Epithelial cell of esophagus (primary cell): ENCODE results near the gene LARP4B.

Experiments
- DNase-seq: peaks from one replicate; pipeline ENCODE4 v3.0.0; 2010; ENCODE audit warnings: low read depth
- H3K4me3 ChIP-seq: 2 replicates; pipeline ENCODE4 v1.5.1; 2011; ENCODE audit warnings: mild to moderate bottlenecking, low read length, control low read depth
- TF ChIP-seq, protein P1 (sequence below): IDR thresholded peaks from 2 replicates; pipeline ENCODE4 v1.5.1; 2011; ENCODE audit warnings: low read depth, mild to moderate bottlenecking, low read length, control low read depth, inconsistent platforms; ENCODE audit not compliant: insufficient read depth; ENCODE audit errors: missing control alignments

The LARP4B gene

DNA sequence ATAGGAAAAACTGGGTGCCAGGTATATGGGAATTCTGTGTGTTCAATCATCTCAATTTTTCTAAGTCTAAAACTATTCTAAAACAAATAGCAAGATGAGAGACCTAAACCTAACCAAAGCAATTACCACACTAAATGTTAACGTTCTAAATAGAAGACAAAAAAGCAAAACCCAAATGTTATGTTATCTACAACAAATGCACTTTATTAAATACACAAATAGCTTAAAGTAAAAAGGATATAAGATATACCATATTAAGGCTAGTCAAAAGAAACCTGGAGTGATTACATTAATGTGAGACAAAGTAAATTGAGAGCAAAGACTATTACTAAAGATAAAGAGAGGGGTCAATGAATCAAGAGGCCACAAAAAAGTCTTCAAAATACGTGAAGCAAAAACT is 81.4 kb downstream of the LARP4B start:
- no peak overlapping the region for H3K4me3 ChIP-seq
- DNase-seq = no peak
- TF ChIP-seq, protein P1, sequence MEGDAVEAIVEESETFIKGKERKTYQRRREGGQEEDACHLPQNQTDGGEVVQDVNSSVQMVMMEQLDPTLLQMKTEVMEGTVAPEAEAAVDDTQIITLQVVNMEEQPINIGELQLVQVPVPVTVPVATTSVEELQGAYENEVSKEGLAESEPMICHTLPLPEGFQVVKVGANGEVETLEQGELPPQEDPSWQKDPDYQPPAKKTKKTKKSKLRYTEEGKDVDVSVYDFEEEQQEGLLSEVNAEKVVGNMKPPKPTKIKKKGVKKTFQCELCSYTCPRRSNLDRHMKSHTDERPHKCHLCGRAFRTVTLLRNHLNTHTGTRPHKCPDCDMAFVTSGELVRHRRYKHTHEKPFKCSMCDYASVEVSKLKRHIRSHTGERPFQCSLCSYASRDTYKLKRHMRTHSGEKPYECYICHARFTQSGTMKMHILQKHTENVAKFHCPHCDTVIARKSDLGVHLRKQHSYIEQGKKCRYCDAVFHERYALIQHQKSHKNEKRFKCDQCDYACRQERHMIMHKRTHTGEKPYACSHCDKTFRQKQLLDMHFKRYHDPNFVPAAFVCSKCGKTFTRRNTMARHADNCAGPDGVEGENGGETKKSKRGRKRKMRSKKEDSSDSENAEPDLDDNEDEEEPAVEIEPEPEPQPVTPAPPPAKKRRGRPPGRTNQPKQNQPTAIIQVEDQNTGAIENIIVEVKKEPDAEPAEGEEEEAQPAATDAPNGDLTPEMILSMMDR = no peak

DNA sequence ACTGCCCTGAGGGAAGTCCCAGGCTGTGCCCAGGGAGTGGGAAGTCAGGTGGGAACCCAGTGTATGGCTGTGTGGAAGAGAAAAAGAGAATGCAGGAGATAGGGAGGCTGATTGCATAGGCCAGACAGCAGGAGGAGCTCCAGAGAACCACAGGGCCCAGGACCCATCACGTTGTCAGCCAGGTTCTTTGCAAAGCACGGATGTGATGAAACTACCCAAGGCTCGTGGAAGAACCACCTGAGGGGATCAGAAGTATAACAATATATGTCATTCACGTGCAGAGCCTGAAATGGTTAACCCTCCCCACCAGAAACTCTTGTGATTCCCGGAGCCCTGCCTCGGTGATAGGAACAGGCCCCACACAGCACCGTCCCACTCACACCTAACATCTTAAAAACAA is 83.6 kb downstream of the LARP4B start:
- H3K4me3 ChIP-seq = no peak overlapping the region
- TF ChIP-seq, protein P1 = peak; percentile 22
- DNase-seq = peak; percentile 41

DNA sequence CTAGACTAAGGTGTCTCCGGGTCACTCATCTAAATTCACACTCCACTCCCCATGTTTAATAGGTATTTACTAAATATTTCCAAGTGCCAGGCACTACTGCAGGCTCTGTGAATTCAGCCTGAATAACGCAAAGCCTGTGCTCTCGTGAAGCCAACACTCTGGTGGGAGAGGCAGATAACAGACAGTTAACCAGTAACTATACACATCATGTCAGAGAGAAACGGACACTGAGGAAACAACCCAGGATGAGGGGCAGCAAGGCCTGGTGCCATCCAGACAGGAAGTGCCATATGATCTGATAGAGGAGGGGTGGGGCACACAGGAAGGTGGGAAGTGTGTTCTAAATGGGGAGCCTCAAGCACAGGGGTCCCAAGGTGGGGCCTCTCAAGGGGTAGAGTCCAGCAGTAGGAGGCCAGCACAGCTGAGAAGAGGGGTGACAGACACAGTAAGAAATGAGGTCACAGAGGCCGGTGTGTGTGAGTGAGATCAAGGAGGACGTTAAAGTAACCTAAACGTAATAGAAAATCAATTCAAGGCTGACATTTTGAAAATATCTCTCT is 85.3 kb downstream of the LARP4B start:
- no peak for DNase-seq
- TF ChIP-seq, protein P1 = no peak
- no peak overlapping the region for H3K4me3 ChIP-seq

DNA sequence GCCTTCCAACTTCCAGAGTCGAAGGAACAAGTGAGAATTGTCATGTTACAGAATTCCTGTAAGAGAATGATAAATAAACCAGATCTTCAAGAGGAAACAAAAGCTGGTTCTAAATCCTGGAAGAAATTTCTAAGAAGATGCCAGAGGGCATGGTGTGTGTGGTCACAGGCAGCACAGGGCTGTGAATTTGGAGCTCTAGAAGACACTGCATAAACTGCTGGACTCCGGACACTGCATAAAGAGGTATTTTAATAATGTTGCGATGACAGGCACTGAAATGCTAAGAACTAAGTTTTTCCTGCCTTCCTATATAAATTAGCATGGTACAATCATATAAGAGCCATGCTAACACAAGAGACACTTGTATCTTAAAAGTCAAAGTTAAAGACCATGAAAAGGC is 86.0 kb downstream of the LARP4B start:
- TF ChIP-seq, protein P1 = no peak
- no peak overlapping the region for H3K4me3 ChIP-seq
- no peak for DNase-seq

DNA sequence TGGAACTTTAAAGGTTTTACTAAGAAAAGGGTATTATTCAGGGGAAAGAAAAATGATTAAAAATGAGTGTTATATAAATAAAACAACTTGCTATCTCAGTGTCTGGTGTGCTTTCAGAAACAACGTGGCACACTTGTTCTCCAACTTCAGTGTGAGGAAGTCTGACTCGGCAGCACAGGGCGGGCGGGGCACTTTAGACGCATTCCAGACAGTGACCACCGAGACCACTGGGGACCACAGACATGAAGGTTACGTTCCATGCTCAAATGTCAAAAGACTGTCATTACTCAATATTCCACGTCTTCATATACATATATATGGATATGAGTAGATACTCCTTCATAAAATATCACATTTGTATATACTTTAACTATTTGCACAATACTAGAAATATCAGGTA is 87.0 kb downstream of the LARP4B start:
- DNase-seq = peak; percentile 21
- no peak overlapping the region for H3K4me3 ChIP-seq
- TF ChIP-seq, protein P1 = no peak

DNA sequence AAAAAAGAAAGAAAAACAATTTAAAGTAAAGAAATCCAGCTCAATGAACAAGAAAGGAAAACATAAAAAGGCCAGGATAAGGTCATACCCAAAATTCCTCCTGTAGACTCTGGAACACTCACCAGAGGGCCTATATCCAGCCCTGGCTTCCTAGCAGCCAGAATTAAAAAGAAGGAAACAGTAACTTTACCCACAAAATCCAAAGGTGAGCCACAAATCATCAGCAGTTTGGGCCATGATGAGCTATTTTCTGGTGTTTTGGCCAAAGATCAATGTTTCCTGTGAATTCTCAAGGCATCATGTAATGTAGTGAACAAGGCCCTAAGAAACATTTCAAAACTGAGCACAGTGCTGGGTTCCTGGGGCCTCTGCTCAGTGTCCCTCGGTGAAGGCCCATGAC is 87.8 kb downstream of the LARP4B start:
- TF ChIP-seq, protein P1 = no peak
- DNase-seq = no peak
- no peak overlapping the region for H3K4me3 ChIP-seq

DNA sequence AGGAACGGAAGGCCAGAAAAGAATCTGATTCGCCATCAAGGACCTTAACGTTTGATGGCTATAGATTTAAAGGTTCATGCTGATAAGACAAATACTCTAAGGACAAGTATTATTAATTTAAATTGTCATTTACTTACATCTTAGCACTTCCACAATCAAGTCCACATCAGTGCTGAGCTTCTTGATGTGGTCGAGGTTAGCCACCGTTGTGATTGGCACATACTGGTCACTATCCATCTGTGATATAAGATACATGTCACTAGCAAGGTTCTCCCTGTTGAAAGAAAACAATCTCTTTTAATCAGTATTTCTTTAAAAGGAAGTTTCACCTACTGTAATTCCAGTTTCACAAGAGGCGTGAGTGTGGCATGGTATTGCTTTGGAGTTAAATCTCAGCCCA is 88.7 kb downstream of the LARP4B start:
- no peak overlapping the region for H3K4me3 ChIP-seq
- TF ChIP-seq, protein P1 = no peak
- no peak for DNase-seq
